Astrocyte of the spinal cord (primary cell): ENCODE data around the gene PPP1R1A.

Source experiments
- DNase-seq: peaks from one replicate; pipeline ENCODE4 v3.0.0; 2011; ENCODE audit warnings: low read depth, low spot score
- H3K4me3 ChIP-seq: 2 replicates; pipeline ENCODE4 v1.5.1; 2011; ENCODE audit warnings: low read depth, mild to moderate bottlenecking, low read length, moderate library complexity
- CTCF ChIP-seq: IDR thresholded peaks from 2 replicates; pipeline ENCODE4 v1.5.1; 2012; ENCODE audit warnings: low read depth, mild to moderate bottlenecking, low read length, inconsistent platforms
- in situ Hi-C: cut with HindIII; loops from 2 replicates; pipeline ENCODE4 v1.10.0; 2017; ENCODE audit warnings: low sequenced_read_pairs

PPP1R1A gene

GRCh38 chr12:54569072-54569471, 19.4 kb downstream of the PPP1R1A start:
- H3K4me3 ChIP-seq, result no peak overlapping the region
- no peak for DNase-seq
- no peak for TF ChIP-seq CTCF
- in situ Hi-C loops, result no loop called here

- in situ Hi-C loops, result no loop called here
- no peak overlapping the region for H3K4me3 ChIP-seq
- TF ChIP-seq CTCF, result no peak
- DNase-seq, result no peak
Measured at GRCh38 chr12:54566792-54567191, 21.7 kb downstream of the PPP1R1A start.

GRCh38 chr12:54565986-54566544, 22.4 kb downstream of the PPP1R1A start:
- DNase-seq, result no peak
- no peak for TF ChIP-seq CTCF
- in situ Hi-C loops, result no loop called here
- H3K4me3 ChIP-seq, result no peak overlapping the region

GRCh38 chr12:54565310-54565985, 23.0 kb downstream of the PPP1R1A start:
- no peak for DNase-seq
- no peak for TF ChIP-seq CTCF
- in situ Hi-C loops, result no loop called here
- no peak overlapping the region for H3K4me3 ChIP-seq

GRCh38 chr12:54564768-54565167, 23.7 kb downstream of the PPP1R1A start:
- DNase-seq, result no peak
- no peak for TF ChIP-seq CTCF
- H3K4me3 ChIP-seq, result no peak overlapping the region
- in situ Hi-C loops, result no loop called here

- no peak for DNase-seq
- no peak for TF ChIP-seq CTCF
- no peak overlapping the region for H3K4me3 ChIP-seq
- in situ Hi-C loops, result no loop called here
Measured at GRCh38 chr12:54563787-54564186, 24.7 kb downstream of the PPP1R1A start.
